Measurements from ENCODE around the gene OR7G3.

Gene OR7G3

GRCh38 chr19:9107375-9107774, 19.4 kb downstream of the OR7G3 start, which contains the start of gene OR7G2:
OR7G2 (minus strand) TSS chr19:9107475; CDS start chr19:9103243, 4,232 bp downstream.
- no peak for DNase-seq

GRCh38 chr19:9086761-9087160, 40.0 kb downstream of the OR7G3 start, which contains the start of gene OR1M1:
OR1M1 (plus strand) TSS chr19:9087061; CDS start chr19:9093245, 6,184 bp downstream.
- no peak for DNase-seq

- DNase-seq, result no peak
These were observed 48.1 kb downstream of the OR7G3 start for GRCh38 chr19:9078651-9079050.

- DNase-seq, result no peak
These were observed 49.8 kb downstream of the OR7G3 start for GRCh38 chr19:9076901-9077300.
